SU-DHL-6 (cell line): ENCODE results near the gene RCCD1.

ENCODE experiments used
- H2AFZ ChIP-seq: fragments of 200-600 bp; sonication (generic); 2 replicates; pipeline ENCODE4 v1.6.1; 2014; ENCODE audit warnings: low read depth, mild to moderate bottlenecking, moderate library complexity, mixed read lengths, antibody characterized with exemption, low read length; ENCODE audit not compliant: severe bottlenecking
- H3F3A ChIP-seq: fragments of 200-600 bp; shearing (Covaris generic); 2 replicates; pipeline ENCODE4 v1.6.0; 2016; ENCODE audit warnings: antibody characterized with exemption, mild to moderate bottlenecking; ENCODE audit not compliant: insufficient read depth
- H3K27ac ChIP-seq: fragments of 200-600 bp; sonication (generic); 2 replicates; pipeline ENCODE4 v1.5.1; 2016; ENCODE audit warnings: low read depth, mild to moderate bottlenecking, low read length, moderate library complexity, mixed read lengths
- H3K27me3 ChIP-seq: fragments of 200-600 bp; sonication (generic), shearing (Covaris generic); 2 replicates; pipeline ENCODE4 v1.6.0; 2014; ENCODE audit warnings: mild to moderate bottlenecking, low read length
- H3K36me3 ChIP-seq: fragments of 200-600 bp; sonication (generic); 2 replicates; pipeline ENCODE4 v1.6.1; 2014; ENCODE audit warnings: mild to moderate bottlenecking, low read length, mixed read lengths
- H3K4me2 ChIP-seq: fragments of 300-600, 200-600 bp; shearing (Covaris generic), sonication (generic); 2 replicates; pipeline ENCODE4 v1.6.0; 2014; ENCODE audit warnings: low read length, low read depth, mild to moderate bottlenecking; ENCODE audit not compliant: poor library complexity, severe bottlenecking
- H3K4me3 ChIP-seq: fragments of 200-600 bp; sonication (generic); 2 replicates; pipeline ENCODE4 v1.5.1; 2014; ENCODE audit warnings: antibody characterized with exemption, low read length, mild to moderate bottlenecking, mixed read lengths; ENCODE audit not compliant: insufficient read depth, poor library complexity, severe bottlenecking
- H3K79me2 ChIP-seq: fragments of 200-600 bp; sonication (generic); 2 replicates; pipeline ENCODE4 v1.6.1; 2014; ENCODE audit warnings: mild to moderate bottlenecking, low read length, moderate library complexity; ENCODE audit not compliant: insufficient read depth
- H3K9ac ChIP-seq: fragments of 200-600 bp; sonication (generic); 2 replicates; pipeline ENCODE4 v1.7.0; 2014; ENCODE audit warnings: mild to moderate bottlenecking, low read length
- H3K9me2 ChIP-seq: fragments of 200-600 bp; sonication (generic); replicated peaks from 2 replicates; pipeline ENCODE4 v1.6.1; 2014; ENCODE audit warnings: low read length; ENCODE audit not compliant: insufficient read depth
- H3K9me3 ChIP-seq: fragments of 200-600 bp; sonication (generic); 2 replicates; pipeline ENCODE4 v1.6.1; 2014; ENCODE audit warnings: low read length, mixed read lengths; ENCODE audit not compliant: insufficient read depth
- H4K20me1 ChIP-seq: fragments of 200-600 bp; sonication (generic); 2 replicates; pipeline ENCODE4 v1.6.1; 2014; ENCODE audit warnings: low read depth, mild to moderate bottlenecking, antibody characterized with exemption, low read length, moderate library complexity, mixed read lengths
- CTCF ChIP-seq: fragments of 200-600 bp; sonication (generic); IDR thresholded peaks from one replicate; pipeline ENCODE4 v1.5.1; 2017; ENCODE audit warnings: antibody characterized with exemption, mild to moderate bottlenecking, low read length, moderate library complexity; ENCODE audit not compliant: insufficient read depth, poor library complexity, severe bottlenecking
- EZH2phosphoT487 ChIP-seq: fragments of 200-600 bp; sonication (generic), shearing (Covaris generic); conservative IDR thresholded peaks from 2 replicates; pipeline ENCODE4 v1.6.1; 2018; ENCODE audit warnings: mild to moderate bottlenecking, antibody characterized with exemption, low read length, moderate library complexity, mixed read lengths

RCCD1 gene

GRCh38 chr15:90966262-90966661, 11.6 kb downstream of the RCCD1 start:
- Histone ChIP-seq H3K27ac (no peak overlapping the region), H3K36me3 (peaks cover 43% of the 10 kb centered on the region; the same call in 1 of the 2 replicates), H3K9me3 (no peaks in the 10 kb centered on the region), H3K9ac (no peak overlapping the region), H2AFZ (no peak overlapping the region), H3K4me3 (no peak overlapping the region), H3K4me2 (no peak overlapping the region), H3K27me3 (no peaks in the 10 kb centered on the region), H3K79me2 (no peaks in the 10 kb centered on the region), H4K20me1 (0 out of 2 replicates have a peak, but pooled peaks cover 4% of the 10 kb centered on the region), H3F3A (peaks cover 31% of the 10 kb centered on the region), H3K9me2 (no peaks in the 10 kb centered on the region)
- TF ChIP-seq EZH2phosphoT487 (no peak), CTCF (no peak)

- Histone ChIP-seq H3K9me3 (no peaks in the 10 kb centered on the region), H3K79me2 (no peaks in the 10 kb centered on the region), H3K27ac (no peak overlapping the region), H3K4me3 (no peak overlapping the region), H3K36me3 (peaks cover 43% of the 10 kb centered on the region; the same call in 1 of the 2 replicates), H3K4me2 (no peak overlapping the region), H3F3A (peaks cover 29% of the 10 kb centered on the region), H3K27me3 (no peaks in the 10 kb centered on the region), H3K9me2 (no peaks in the 10 kb centered on the region), H3K9ac (no peak overlapping the region), H4K20me1 (0 out of 2 replicates have a peak, but pooled peaks cover 2% of the 10 kb centered on the region), H2AFZ (no peak overlapping the region)
- TF ChIP-seq CTCF, result no peak
- TF ChIP-seq EZH2phosphoT487, result no peak
Observed at GRCh38 chr15:90967206-90967605, 12.5 kb downstream of the RCCD1 start.

GRCh38 chr15:90968434-90968833, 13.8 kb downstream of the RCCD1 start:
- no peak overlapping the region for H3K27ac ChIP-seq
- no peak overlapping the region for H3K4me2 ChIP-seq
- H4K20me1 ChIP-seq, result no peaks in the 10 kb centered on the region
- H3K9me2 ChIP-seq, result no peaks in the 10 kb centered on the region
- H3F3A ChIP-seq, result peaks cover 17% of the 10 kb centered on the region; the same call in 1 of the 2 replicates
- no peaks in the 10 kb centered on the region for H3K79me2 ChIP-seq
- no peak for TF ChIP-seq CTCF
- TF ChIP-seq EZH2phosphoT487, result no peak
- H3K36me3 ChIP-seq, result peaks cover 40% of the 10 kb centered on the region; the same call in 1 of the 2 replicates
- H3K27me3 ChIP-seq, result no peaks in the 10 kb centered on the region
- H2AFZ ChIP-seq, result no peak overlapping the region
- H3K9me3 ChIP-seq, result no peaks in the 10 kb centered on the region
- H3K9ac ChIP-seq, result no peak overlapping the region
- H3K4me3 ChIP-seq, result no peak overlapping the region
